ENCODE data around the gene B3GNT4. TPM values are rescaled to one million over a fixed set of nuclear protein-coding genes. Genes with fewer than 3 reads are reported as not detected.

Gene B3GNT4
- total and polyA plus RNA-seq, 2 of the 4 experiments (the other 2 are of a cell fraction) = 0.18 to 0.53 TPM

DNA sequence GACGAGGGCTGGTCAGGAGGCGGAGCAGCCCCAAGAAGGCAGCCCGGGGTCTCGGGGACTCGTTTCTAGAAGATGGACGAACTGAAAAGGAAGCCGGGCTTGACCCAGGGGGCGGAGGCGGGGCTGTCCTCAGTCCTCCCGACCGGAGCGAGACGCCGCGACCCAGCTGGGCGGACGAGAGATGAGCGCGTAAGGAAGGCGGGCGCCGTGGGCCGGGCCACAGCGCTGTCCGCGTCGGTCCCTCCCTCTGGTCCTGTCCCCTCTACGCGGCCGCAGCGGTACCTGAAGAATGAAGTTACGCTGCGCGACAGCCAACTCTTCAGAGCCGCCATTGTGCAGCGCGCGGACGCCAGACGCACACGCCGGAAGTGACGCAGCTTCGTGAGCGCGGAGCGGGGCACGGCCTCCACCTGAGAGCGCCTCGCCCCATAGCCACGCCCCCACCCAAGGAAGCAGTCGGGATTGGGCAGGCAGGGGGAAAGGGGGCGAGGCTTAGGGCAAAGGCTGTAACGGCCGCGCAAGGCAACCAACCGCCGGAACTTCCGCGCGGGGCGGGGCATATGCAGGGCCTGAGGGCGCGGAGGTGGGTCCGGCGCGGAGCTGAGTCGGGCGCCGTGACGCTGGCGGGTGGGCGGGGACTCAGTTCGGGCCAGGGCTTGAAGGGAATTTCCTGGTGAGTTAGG lies 22.3 kb downstream of the B3GNT4 start, which contains the start of gene DIABLO:
TSS of gene DIABLO (minus strand) at position 370 of the 683 bp plus-strand sequence. CDS start at position 332, 38 bp downstream.
- BruUV-seq (replicated peaks) = no TSS peak
- Histone ChIP-seq H3K9me3 (ENCODE audit: control insufficient read depth, insufficient read depth, low read length) (no peaks in the 10 kb centered on the region), H3K27me3 (ENCODE audit: control insufficient read depth, insufficient read depth, low read length) (no peaks in the 10 kb centered on the region), H4K20me1 (ENCODE audit: insufficient read depth, low read length) (peaks cover 11% of the 10 kb centered on the region), H3K56ac (ENCODE audit: extremely low read depth, insufficient read depth, low read length) (peak within 1 kb of the TSS; percentile 70), H3K9me1 (ENCODE audit: insufficient read depth, low read length) (peaks cover 11% of the 10 kb centered on the region; the same call in 1 of the 2 replicates), H2BK5ac (ENCODE audit: low read depth, low read length, poor library complexity, severe bottlenecking) (peak within 1 kb of the TSS; percentile 90), H4K91ac (ENCODE audit: insufficient read depth, low read depth, low read length) (peak within 1 kb of the TSS; percentile 81), H2BK15ac (ENCODE audit: low read depth, low read length) (no peak within 1 kb of the TSS), H2AK9ac (replicated peaks; ENCODE audit: low read depth, low read length, poor library complexity) (peak within 1 kb of the TSS; percentile 84), H2AK5ac (ENCODE audit: low read depth, low read length) (peak within 1 kb of the TSS; percentile 83), H3K4me3 (ENCODE audit: insufficient read depth, low read depth, low read length) (peak within 1 kb of the TSS; percentile 82), H4K5ac (ENCODE audit: low read depth, low read length) (peak within 1 kb of the TSS; percentile 85), H3K27ac (ENCODE audit: insufficient read depth, low read length) (peak within 1 kb of the TSS; percentile 96), H3K4ac (ENCODE audit: low read depth, low read length) (peak within 1 kb of the TSS; percentile 88), H2BK120ac (ENCODE audit: low read depth, low read length) (no peak within 1 kb of the TSS; the same call in 1 of the 2 replicates), H3K79me1 (ENCODE audit: low read depth in 1 of 2, low read length in 2 of 2) (peaks cover 23 to 31% of the 10 kb centered on the region in 2 experiments), H3K18ac (ENCODE audit: low read depth, low read length) (peak within 1 kb of the TSS; percentile 54; the same call in 1 of the 2 replicates), H3K4me1 (ENCODE audit: control insufficient read depth, insufficient read depth, low read length) (peaks cover 10% of the 10 kb centered on the region), H3K4me2 (ENCODE audit: low read depth, low read length) (peak within 1 kb of the TSS; percentile 79), H3K23ac (ENCODE audit: low read depth, low read length) (peak within 1 kb of the TSS; percentile 82; the same call in 1 of the 2 replicates), H4K8ac (ENCODE audit: low read depth in 2 of 2, low read length in 2 of 2) (peak within 1 kb of the TSS; percentile 72 to 97), H2AFZ (replicated peaks; ENCODE audit: low read length, poor library complexity) (peak within 1 kb of the TSS; percentile 91), H3K36me3 (ENCODE audit: control insufficient read depth, insufficient read depth, low read length) (peaks cover 20% of the 10 kb centered on the region), H2BK20ac (ENCODE audit: low read depth, low read length) (no peak within 1 kb of the TSS), H3K14ac (replicated peaks; ENCODE audit: low read depth, low read length) (peak within 1 kb of the TSS; percentile 76; the same call in 1 of the 2 replicates), H3K9ac (ENCODE audit: low read depth, low read length) (peak within 1 kb of the TSS; percentile 92)
- in situ Hi-C loops (cut with MboI; ENCODE audit: low sequenced_read_pairs) (no loop called here), dilution Hi-C loops (cut with HindIII; ENCODE audit: low sequenced_read_pairs, unreplicated experiment) (no loop called here), intact Hi-C loops (cut with micrococcal nuclease) (loop anchor here (1.0 kb wide), 1 partner anchor 95 kb away; no protein-coding TSS in a partner anchor)
- POLR2A ChIA-PET (ENCODE audit: unreplicated experiment) = no interaction called here
- 2% methylated on average over 28 of the region's 74 CpGs; no CpG with 5 or more reads in 1 of the 2 experiments for WGBS, 2 experiments (ENCODE audit: extremely low coverage in 2 of 2, insufficient read length in 1 of 2)
- DNase-seq (peak; percentile 99), ATAC-seq (ENCODE audit: low read depth) (peak; percentile 98)
- CTCF ChIA-PET = interaction anchor here (0.6 kb wide), 2 partner anchors 16 to 79 kb away, joined by 4 read pairs; no protein-coding TSS in a partner anchor
- TF ChIP-seq MAZ (IDR thresholded peaks at IDR 0.05; ENCODE audit: borderline replicate concordance, low read depth, low read length) (peak; percentile 90; the same call in 1 of the 2 replicates), RCOR1 (IDR thresholded peaks at IDR 0.05; ENCODE audit: insufficient replicate concordance, low read length) (no peak), FOS (IDR thresholded peaks at IDR 0.05; ENCODE audit: low read depth, low read length) (no peak), BHLHE40 (IDR thresholded peaks at IDR 0.05; ENCODE audit: low read depth, low read length) (0 out of 2 replicates have a peak, but pooled peaks have one; percentile 9), POLR2A (IDR thresholded peaks at IDR 0.05; ENCODE audit: low read depth, low read length) (peak; percentile 96), MXI1 (IDR thresholded peaks at IDR 0.05; ENCODE audit: borderline replicate concordance, low read depth, low read length) (peak; percentile 64; the same call in 1 of the 2 replicates), SMC3 (IDR thresholded peaks at IDR 0.05; ENCODE audit: low read depth, low read length) (no peak)
- TF ChIP-seq, protein P1, sequence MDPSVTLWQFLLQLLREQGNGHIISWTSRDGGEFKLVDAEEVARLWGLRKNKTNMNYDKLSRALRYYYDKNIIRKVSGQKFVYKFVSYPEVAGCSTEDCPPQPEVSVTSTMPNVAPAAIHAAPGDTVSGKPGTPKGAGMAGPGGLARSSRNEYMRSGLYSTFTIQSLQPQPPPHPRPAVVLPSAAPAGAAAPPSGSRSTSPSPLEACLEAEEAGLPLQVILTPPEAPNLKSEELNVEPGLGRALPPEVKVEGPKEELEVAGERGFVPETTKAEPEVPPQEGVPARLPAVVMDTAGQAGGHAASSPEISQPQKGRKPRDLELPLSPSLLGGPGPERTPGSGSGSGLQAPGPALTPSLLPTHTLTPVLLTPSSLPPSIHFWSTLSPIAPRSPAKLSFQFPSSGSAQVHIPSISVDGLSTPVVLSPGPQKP (IDR thresholded peaks at IDR 0.05; ENCODE audit: borderline replicate concordance, low read depth, low read length) = no peak
- TF ChIP-seq, protein P2, sequence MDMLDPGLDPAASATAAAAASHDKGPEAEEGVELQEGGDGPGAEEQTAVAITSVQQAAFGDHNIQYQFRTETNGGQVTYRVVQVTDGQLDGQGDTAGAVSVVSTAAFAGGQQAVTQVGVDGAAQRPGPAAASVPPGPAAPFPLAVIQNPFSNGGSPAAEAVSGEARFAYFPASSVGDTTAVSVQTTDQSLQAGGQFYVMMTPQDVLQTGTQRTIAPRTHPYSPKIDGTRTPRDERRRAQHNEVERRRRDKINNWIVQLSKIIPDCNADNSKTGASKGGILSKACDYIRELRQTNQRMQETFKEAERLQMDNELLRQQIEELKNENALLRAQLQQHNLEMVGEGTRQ (IDR thresholded peaks at IDR 0.05; ENCODE audit: low read depth, low read length) = 0 out of 2 replicates have a peak, but pooled peaks have one; percentile 5

All from IMR-90 (cell line).